Measurements from ENCODE around the gene NHLRC3. TPM values are rescaled to one million over a fixed set of nuclear protein-coding genes. Genes with fewer than 3 reads are reported as not detected.

Gene NHLRC3, protein sequence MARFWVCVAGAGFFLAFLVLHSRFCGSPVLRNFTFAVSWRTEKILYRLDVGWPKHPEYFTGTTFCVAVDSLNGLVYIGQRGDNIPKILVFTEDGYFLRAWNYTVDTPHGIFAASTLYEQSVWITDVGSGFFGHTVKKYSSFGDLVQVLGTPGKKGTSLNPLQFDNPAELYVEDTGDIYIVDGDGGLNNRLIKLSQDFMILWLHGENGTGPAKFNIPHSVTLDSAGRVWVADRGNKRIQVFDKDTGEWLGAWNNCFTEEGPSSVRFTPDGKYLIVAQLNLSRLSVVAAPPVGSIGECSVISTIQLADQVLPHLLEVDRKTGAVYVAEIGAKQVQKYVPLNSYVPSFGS
- 21.6 and 26.7 TPM in 2 replicates for total RNA-seq

DNA sequence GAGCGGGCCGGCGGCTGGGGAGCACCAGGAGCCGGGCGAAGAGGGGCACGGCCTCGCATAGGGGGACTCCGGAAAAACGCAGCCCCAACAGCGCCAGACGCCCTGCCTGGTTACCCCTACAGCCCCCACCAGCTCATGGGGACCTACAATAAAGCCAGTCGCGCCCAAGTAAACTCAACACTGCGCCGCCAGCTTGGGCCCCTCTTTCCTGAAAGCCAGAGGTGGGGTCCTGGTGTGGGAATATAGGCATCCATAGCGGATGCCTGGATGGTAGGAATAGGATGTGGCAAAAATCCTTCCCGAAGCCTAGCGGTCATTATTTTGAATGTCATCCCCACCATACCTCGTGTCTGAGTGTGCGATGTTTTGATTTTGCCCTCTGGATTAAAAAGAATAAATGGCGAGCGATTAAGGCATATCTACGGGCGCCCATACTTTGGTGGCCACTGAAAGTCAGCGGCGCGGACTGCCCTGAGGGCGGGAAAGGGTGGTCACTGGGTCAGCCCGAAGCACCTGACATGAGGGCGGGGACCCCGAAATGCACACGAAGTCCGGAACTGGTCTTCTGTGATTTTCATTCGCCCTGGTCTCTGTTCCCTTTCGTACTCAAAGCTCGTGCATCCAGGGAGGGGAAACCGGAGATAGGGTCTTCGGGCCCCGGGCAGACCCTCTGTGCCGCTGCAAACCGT is at the start of gene NHLRC3, which contains the start of gene PROSER1:
TSS of gene NHLRC3 (plus strand) at position 577 of the 689 bp plus-strand sequence. CDS start 184 bp downstream, outside the sequence.
TSS of gene PROSER1 (minus strand) at position 210 of the 689 bp plus-strand sequence. CDS start 847 bp downstream, outside the sequence.

DNA sequence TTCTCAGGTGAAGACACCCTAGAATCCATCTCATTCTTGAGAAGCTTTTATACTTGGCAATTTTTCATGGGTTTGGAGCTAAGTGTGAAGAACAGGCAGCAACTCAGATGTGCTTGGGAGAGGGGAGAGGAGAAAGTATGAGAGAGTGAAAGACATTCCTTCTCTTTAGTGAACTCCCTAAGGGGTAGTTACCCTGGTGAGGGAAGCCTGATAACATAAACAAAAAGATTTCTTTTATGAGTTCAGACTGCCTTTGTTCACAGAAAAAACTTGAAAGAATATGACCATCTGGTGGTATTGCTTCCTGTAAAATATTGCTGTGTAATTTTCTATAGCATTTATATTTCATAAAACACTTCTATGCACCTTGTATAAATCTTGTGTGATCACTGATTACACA is 47.6 kb upstream of the NHLRC3 start, which contains the start of gene STOML3:
TSS of gene STOML3 (minus strand) at position 139 of the 400 bp plus-strand sequence. CDS start at position 29, 110 bp downstream.

Other genes with a start within 250 kb of the NHLRC3 start
- not detected in 2 replicates for gene STOML3, start 47.6 kb upstream of the NHLRC3 start, total RNA-seq
- 12.2 and 13.4 TPM in 2 replicates for gene PROSER1, start 367 bp upstream of the NHLRC3 start, total RNA-seq